HepG2 (cell line): ENCODE data around the gene NSMF. TPM values are rescaled to one million over a fixed set of nuclear protein-coding genes. Genes with fewer than 3 reads are reported as not detected.
A peak's percentile ranks its signal among the peaks of the same experiment; 100 is the strongest.

ENCODE experiments used
- BCL6 ChIP-seq: IDR thresholded peaks from 2 replicates; pipeline ENCODE4 v1.6.1; 2016; ENCODE audit warnings: missing genetic modification reagents, missing compliant biosample characterization
- CCAR2 ChIP-seq: fragments of 200-400 bp; formaldehyde crosslinking; optimal IDR thresholded peaks from 2 replicates; pipeline ENCODE3; 2018; ENCODE audit warnings: low read depth, mild to moderate bottlenecking, low read length, moderate library complexity
- EEA1 ChIP-seq: sonication (generic); formaldehyde crosslinking; IDR thresholded peaks from 2 replicates; pipeline ENCODE4 v1.5.1; 2020; ENCODE audit warnings: mild to moderate bottlenecking, missing genetic modification reagents, borderline replicate concordance
- HHEX ChIP-seq: IDR thresholded peaks from 2 replicates; pipeline ENCODE4 v1.6.1; 2016; ENCODE audit warnings: control low read depth
- MAFF ChIP-seq: IDR thresholded peaks from 2 replicates; pipeline ENCODE4 v1.6.1; 2011; ENCODE audit warnings: low read depth, low read length, improper control_type of control experiment
- MXD1 ChIP-seq: sonication (generic); formaldehyde crosslinking; IDR thresholded peaks from 2 replicates; pipeline ENCODE4 v1.4.0; 2020; ENCODE audit warnings: mild to moderate bottlenecking, missing genetic modification reagents
- NAIF1 ChIP-seq: sonication (generic); formaldehyde crosslinking; IDR thresholded peaks from 2 replicates; pipeline ENCODE4 v1.5.0; 2020; ENCODE audit warnings: mild to moderate bottlenecking, missing genetic modification reagents, borderline replicate concordance
- NFIC ChIP-seq: IDR thresholded peaks from 2 replicates; pipeline ENCODE4 v1.6.1; 2012; ENCODE audit warnings: mild to moderate bottlenecking, low read length, inconsistent platforms
- PCBP1 ChIP-seq: fragments of 200-400 bp; formaldehyde crosslinking; IDR thresholded peaks from 2 replicates; pipeline ENCODE4 v1.6.1; 2017; ENCODE audit warnings: mild to moderate bottlenecking, low read depth, low read length, borderline replicate concordance
- RARG ChIP-seq: sonication (generic); formaldehyde crosslinking; IDR thresholded peaks from 2 replicates; pipeline ENCODE4 v1.4.0; 2020; ENCODE audit warnings: low read depth, mild to moderate bottlenecking, missing genetic modification reagents
- RFX1 ChIP-seq: fragments of 450-650 bp; IDR thresholded peaks from 2 replicates; pipeline ENCODE4 v1.6.1; 2017
- YEATS2 ChIP-seq: sonication (generic); formaldehyde crosslinking; IDR thresholded peaks from 2 replicates; pipeline ENCODE4 v1.4.0; 2020; ENCODE audit warnings: missing genetic modification reagents, borderline replicate concordance
- ZEB1 ChIP-seq: IDR thresholded peaks from 2 replicates; pipeline ENCODE4 v1.6.1; 2012; ENCODE audit warnings: mild to moderate bottlenecking, low read depth, inconsistent platforms; ENCODE audit not compliant: insufficient replicate concordance
- ZFP82 ChIP-seq: sonication (generic); formaldehyde crosslinking; IDR thresholded peaks from 2 replicates; pipeline ENCODE4 v1.5.1; 2020; ENCODE audit warnings: mild to moderate bottlenecking, missing genetic modification reagents, borderline replicate concordance
- ZFP90 ChIP-seq: sonication (generic); formaldehyde crosslinking; IDR thresholded peaks from 2 replicates; pipeline ENCODE4 v1.8.0; 2022; ENCODE audit warnings: missing genetic modification reagents, mild to moderate bottlenecking, inconsistent platforms, borderline replicate concordance
- ZMYM3 ChIP-seq: sonication (generic); formaldehyde crosslinking; IDR thresholded peaks from 2 replicates; pipeline ENCODE4 v1.5.1; 2020; ENCODE audit warnings: mild to moderate bottlenecking, missing genetic modification reagents
- ZNF264 ChIP-seq: sonication (generic); formaldehyde crosslinking; IDR thresholded peaks from 2 replicates; pipeline ENCODE4 v1.4.0; 2020; ENCODE audit warnings: missing genetic modification reagents
- ZNF616 ChIP-seq: sonication (generic); formaldehyde crosslinking; IDR thresholded peaks from 2 replicates; pipeline ENCODE4 v1.5.0; 2020; ENCODE audit warnings: low read depth, mild to moderate bottlenecking, missing genetic modification reagents
- ZNF709 ChIP-seq: sonication (generic); formaldehyde crosslinking; IDR thresholded peaks from 2 replicates; pipeline ENCODE4 v1.5.0; 2020; ENCODE audit warnings: mild to moderate bottlenecking, missing genetic modification reagents
- ZSCAN20 ChIP-seq: sonication (generic); formaldehyde crosslinking; IDR thresholded peaks from 2 replicates; pipeline ENCODE4 v1.4.0; 2020; ENCODE audit warnings: missing genetic modification reagents, mild to moderate bottlenecking, borderline replicate concordance
- polyA plus RNA-seq, 8 experiments: library from polyadenylated mRNA; depleted of rRNA in 3 of 8; stranded (reverse) in 7 of 8; unstranded in 1 of 8; fragments of >200 nt; fragmentation: Illumina TruSeq in 4 of 8; extraction: Trizol in 4 of 8; gene quantifications; 2 replicates each; pipeline versions ENCODE4 v1.2.1 to v1.2.3, GENCODE V29; 2011 to 2016; ENCODE audit warnings: low read depth in 4 of 8, missing spikeins in 1 of 8, mixed read lengths in 1 of 8; ENCODE audit not compliant: insufficient read depth in 1 of 8
- total RNA-seq, 5 experiments: library from RNA; depleted of rRNA; stranded (reverse); fragments of >200 nt; fragmentation: Illumina TruSeq; extraction: Trizol; gene quantifications; 2 replicates each; pipeline ENCODE4 v1.2.3, GENCODE V29; 2016; ENCODE audit warnings: low read depth in 1 of 5
- TF ChIP-seq, protein P1 (sequence below): sonication (generic); formaldehyde crosslinking; IDR thresholded peaks from 2 replicates; pipeline ENCODE4 v1.5.0; 2020; ENCODE audit warnings: mild to moderate bottlenecking, missing genetic modification reagents, borderline replicate concordance
- TF ChIP-seq, protein P2 (sequence below): sonication (generic); formaldehyde crosslinking; IDR thresholded peaks from 2 replicates; pipeline ENCODE4 v1.4.0; 2020; ENCODE audit warnings: missing genetic modification reagents

Gene NSMF
- total and polyA plus RNA-seq, 2 of the 13 experiments (the other 11 are each of a cell fraction or from before 2014, with no cell fraction given), result 44.3 to 183 TPM

- TF ChIP-seq ZFP82 (CRISPR knock-in tag) (peak; percentile 24; the same call in 1 of the 2 replicates), ZSCAN20 (CRISPR knock-in tag) (no peak), RFX1 (no peak), EEA1 (CRISPR knock-in tag) (peak; percentile 86; the same call in 1 of the 2 replicates), ZEB1 (no peak), ZFP90 (peak; percentile 78), ZMYM3 (CRISPR knock-in tag) (peak; percentile 53; the same call in 1 of the 2 replicates), MAFF (no peak), CCAR2 (no peak), PCBP1 (no peak), YEATS2 (CRISPR knock-in tag) (peak; percentile 57; the same call in 1 of the 2 replicates), ZNF709 (CRISPR knock-in tag) (peak; percentile 91; the same call in 1 of the 2 replicates), HHEX (CRISPR knock-in tag) (no peak), RARG (CRISPR knock-in tag) (no peak), ZNF264 (CRISPR knock-in tag) (peak; percentile 65; the same call in 1 of the 2 replicates), NFIC (no peak), ZNF616 (CRISPR knock-in tag) (peak; percentile 95; the same call in 1 of the 2 replicates), BCL6 (CRISPR knock-in tag) (peak; percentile 50), MXD1 (CRISPR knock-in tag) (peak; percentile 78; the same call in 1 of the 2 replicates), NAIF1 (CRISPR knock-in tag) (peak; percentile 65; the same call in 1 of the 2 replicates)
- TF ChIP-seq, protein P1, sequence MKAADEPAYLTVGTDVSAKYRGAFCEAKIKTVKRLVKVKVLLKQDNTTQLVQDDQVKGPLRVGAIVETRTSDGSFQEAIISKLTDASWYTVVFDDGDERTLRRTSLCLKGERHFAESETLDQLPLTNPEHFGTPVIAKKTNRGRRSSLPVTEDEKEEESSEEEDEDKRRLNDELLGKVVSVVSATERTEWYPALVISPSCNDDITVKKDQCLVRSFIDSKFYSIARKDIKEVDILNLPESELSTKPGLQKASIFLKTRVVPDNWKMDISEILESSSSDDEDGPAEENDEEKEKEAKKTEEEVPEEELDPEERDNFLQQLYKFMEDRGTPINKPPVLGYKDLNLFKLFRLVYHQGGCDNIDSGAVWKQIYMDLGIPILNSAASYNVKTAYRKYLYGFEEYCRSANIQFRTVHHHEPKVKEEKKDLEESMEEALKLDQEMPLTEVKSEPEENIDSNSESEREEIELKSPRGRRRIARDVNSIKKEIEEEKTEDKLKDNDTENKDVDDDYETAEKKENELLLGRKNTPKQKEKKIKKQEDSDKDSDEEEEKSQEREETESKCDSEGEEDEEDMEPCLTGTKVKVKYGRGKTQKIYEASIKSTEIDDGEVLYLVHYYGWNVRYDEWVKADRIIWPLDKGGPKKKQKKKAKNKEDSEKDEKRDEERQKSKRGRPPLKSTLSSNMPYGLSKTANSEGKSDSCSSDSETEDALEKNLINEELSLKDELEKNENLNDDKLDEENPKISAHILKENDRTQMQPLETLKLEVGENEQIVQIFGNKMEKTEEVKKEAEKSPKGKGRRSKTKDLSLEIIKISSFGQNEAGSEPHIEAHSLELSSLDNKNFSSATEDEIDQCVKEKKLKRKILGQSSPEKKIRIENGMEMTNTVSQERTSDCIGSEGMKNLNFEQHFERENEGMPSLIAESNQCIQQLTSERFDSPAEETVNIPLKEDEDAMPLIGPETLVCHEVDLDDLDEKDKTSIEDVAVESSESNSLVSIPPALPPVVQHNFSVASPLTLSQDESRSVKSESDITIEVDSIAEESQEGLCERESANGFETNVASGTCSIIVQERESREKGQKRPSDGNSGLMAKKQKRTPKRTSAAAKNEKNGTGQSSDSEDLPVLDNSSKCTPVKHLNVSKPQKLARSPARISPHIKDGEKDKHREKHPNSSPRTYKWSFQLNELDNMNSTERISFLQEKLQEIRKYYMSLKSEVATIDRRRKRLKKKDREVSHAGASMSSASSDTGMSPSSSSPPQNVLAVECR (CRISPR knock-in tag), result peak; percentile 92
- TF ChIP-seq, protein P2, sequence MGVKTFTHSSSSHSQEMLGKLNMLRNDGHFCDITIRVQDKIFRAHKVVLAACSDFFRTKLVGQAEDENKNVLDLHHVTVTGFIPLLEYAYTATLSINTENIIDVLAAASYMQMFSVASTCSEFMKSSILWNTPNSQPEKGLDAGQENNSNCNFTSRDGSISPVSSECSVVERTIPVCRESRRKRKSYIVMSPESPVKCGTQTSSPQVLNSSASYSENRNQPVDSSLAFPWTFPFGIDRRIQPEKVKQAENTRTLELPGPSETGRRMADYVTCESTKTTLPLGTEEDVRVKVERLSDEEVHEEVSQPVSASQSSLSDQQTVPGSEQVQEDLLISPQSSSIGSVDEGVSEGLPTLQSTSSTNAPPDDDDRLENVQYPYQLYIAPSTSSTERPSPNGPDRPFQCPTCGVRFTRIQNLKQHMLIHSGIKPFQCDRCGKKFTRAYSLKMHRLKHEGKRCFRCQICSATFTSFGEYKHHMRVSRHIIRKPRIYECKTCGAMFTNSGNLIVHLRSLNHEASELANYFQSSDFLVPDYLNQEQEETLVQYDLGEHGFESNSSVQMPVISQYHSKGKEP, result no peak
Measured at GRCh38 chr9:137454597-137455358, 4.4 kb downstream of the NSMF start (continued).
